Hepatocyte (in vitro differentiated cells): Measurements from ENCODE around the gene PLEK2. TPM values are rescaled to one million over a fixed set of nuclear protein-coding genes. Genes with fewer than 3 reads are reported as not detected.

Source experiments
- DNase-seq: peaks from one replicate; pipeline ENCODE4 v3.0.0-alpha.2; 2016; ENCODE audit warnings: low spot score
- H2AFZ ChIP-seq: fragments of 200-600 bp; sonication (generic); 2 replicates; pipeline ENCODE4 v1.6.0; 2016; ENCODE audit warnings: antibody characterized with exemption, mild to moderate bottlenecking
- H3K27ac ChIP-seq: fragments of 200-600 bp; sonication (generic); 2 replicates; pipeline ENCODE4 v1.5.1; 2016; ENCODE audit warnings: mild to moderate bottlenecking
- H3K27me3 ChIP-seq: fragments of 200-600 bp; sonication (generic); 2 replicates; pipeline ENCODE4 v1.6.1; 2016
- H3K36me3 ChIP-seq: fragments of 200-600 bp; sonication (generic); replicated peaks from 2 replicates; pipeline ENCODE4 v1.5.1; 2016; ENCODE audit warnings: low read depth; ENCODE audit not compliant: insufficient read depth
- H3K4me1 ChIP-seq: fragments of 200-600 bp; sonication (generic); 2 replicates; pipeline ENCODE4 v1.5.1; 2016; ENCODE audit warnings: mild to moderate bottlenecking, moderate library complexity; ENCODE audit not compliant: insufficient read depth
- H3K4me2 ChIP-seq: fragments of 200-600 bp; sonication (generic); 2 replicates; pipeline ENCODE4 v1.6.0; 2016
- H3K4me3 ChIP-seq: fragments of 200-600 bp; sonication (generic); 2 replicates; pipeline ENCODE4 v1.5.1; 2016; ENCODE audit warnings: mild to moderate bottlenecking
- H3K79me2 ChIP-seq: fragments of 200-600 bp; sonication (generic); 2 replicates; pipeline ENCODE4 v1.6.0; 2017; ENCODE audit warnings: mild to moderate bottlenecking
- H3K9me2 ChIP-seq: fragments of 200-600 bp; sonication (generic); replicated peaks from 2 replicates; pipeline ENCODE4 v1.6.0; 2017; ENCODE audit warnings: mild to moderate bottlenecking; ENCODE audit not compliant: insufficient read depth
- H3K9me3 ChIP-seq: fragments of 200-600 bp; sonication (generic); 2 replicates; pipeline ENCODE4 v1.5.1; 2016; ENCODE audit warnings: low read depth, mild to moderate bottlenecking
- H4K20me1 ChIP-seq: fragments of 200-600 bp; sonication (generic); 2 replicates; pipeline ENCODE4 v1.6.0; 2016; ENCODE audit warnings: mild to moderate bottlenecking; ENCODE audit not compliant: insufficient read depth, poor library complexity, severe bottlenecking
- CTCF ChIP-seq: fragments of 200-600 bp; sonication (generic); IDR thresholded peaks from 2 replicates; pipeline ENCODE4 v1.5.1; 2016; ENCODE audit warnings: antibody characterized with exemption, mild to moderate bottlenecking; ENCODE audit not compliant: poor library complexity
- EZH2 ChIP-seq: fragments of 200-600 bp; sonication (generic); IDR thresholded peaks from 2 replicates; pipeline ENCODE4 v1.6.1; 2016; ENCODE audit warnings: antibody characterized with exemption, mild to moderate bottlenecking, borderline replicate concordance
- EZH2phosphoT487 ChIP-seq: fragments of 200-600 bp; sonication (generic); IDR thresholded peaks from one replicate; pipeline ENCODE4 v1.6.1; 2018; ENCODE audit warnings: antibody characterized with exemption, mild to moderate bottlenecking, low read depth, moderate library complexity; ENCODE audit not compliant: unreplicated experiment, severe bottlenecking
- WGBS: methylation state at CpG from one replicate; pipeline ENCODE4 v1.1.6; 2016; ENCODE audit warnings: low lambda C conversion rate; ENCODE audit errors: missing lambda C conversion rate; 5-methylcytosine and 5-hydroxymethylcytosine counted together
- polyA plus RNA-seq: library from polyadenylated mRNA; unstranded; fragments of >200 nt; fragmentation: Nextera tagmentation; extraction: Ambion mirVana; gene quantifications from 2 replicates; pipeline ENCODE4 v1.2.1, GENCODE V29; 2016
- total RNA-seq: library from RNA; depleted of rRNA; stranded (reverse); fragments of >200 nt; gene quantifications from 2 replicates; pipeline ENCODE4 v1.2.3, GENCODE V29; 2014

PLEK2 gene
- total and polyA plus RNA-seq, 2 experiments from 2014 or later, result 4.8 to 14.6 TPM

GRCh38 chr14:67365476-67365875 lies 46.5 kb downstream of the PLEK2 start:
- H2AFZ ChIP-seq, result no peak overlapping the region
- peaks cover 76% of the 10 kb centered on the region for H3K79me2 ChIP-seq

GRCh38 chr14:67360470-67361206 lies 51.3 kb downstream of the PLEK2 start:
- no peaks in the 10 kb centered on the region for H3K9me2 ChIP-seq
- H3K27me3 ChIP-seq, result no peaks in the 10 kb centered on the region
- 5% methylated on average over 34 of the region's 34 CpGs for WGBS
- H3K4me2 ChIP-seq, result peak overlapping the region; percentile 72
- H2AFZ ChIP-seq, result peak overlapping the region; percentile 38
- H3K27ac ChIP-seq, result peak overlapping the region; percentile 94
- no peak for TF ChIP-seq CTCF
- TF ChIP-seq EZH2, result no peak
- H3K79me2 ChIP-seq, result peaks cover 87% of the 10 kb centered on the region
- no peaks in the 10 kb centered on the region for H3K9me3 ChIP-seq
- peaks cover 8% of the 10 kb centered on the region for H4K20me1 ChIP-seq
- peak overlapping the region; percentile 48 for H3K4me3 ChIP-seq
- H3K36me3 ChIP-seq, result no peaks in the 10 kb centered on the region
- H3K4me1 ChIP-seq, result peaks cover 30% of the 10 kb centered on the region
- no peak for DNase-seq

More at GRCh38 chr14:67365476-67365875, 46.5 kb downstream of the PLEK2 start:
- Histone ChIP-seq H3K9me3 (no peaks in the 10 kb centered on the region), H3K27ac (no peak overlapping the region), H3K4me1 (peaks cover 13% of the 10 kb centered on the region), H3K27me3 (no peaks in the 10 kb centered on the region), H4K20me1 (peaks cover 8% of the 10 kb centered on the region), H3K9me2 (no peaks in the 10 kb centered on the region), H3K4me3 (no peak overlapping the region), H3K36me3 (no peaks in the 10 kb centered on the region), H3K4me2 (no peak overlapping the region)
- TF ChIP-seq EZH2phosphoT487 (no peak), CTCF (no peak), EZH2 (no peak)
- DNase-seq, result no peak
- 95% methylated on average over 4 of the region's 4 CpGs for WGBS

- Histone ChIP-seq H3K36me3 (no peaks in the 10 kb centered on the region), H3K79me2 (peaks cover 86% of the 10 kb centered on the region), H3K4me3 (peak within 1 kb of the TSS; percentile 48), H3K9me3 (no peaks in the 10 kb centered on the region), H4K20me1 (peaks cover 8% of the 10 kb centered on the region), H3K4me1 (peaks cover 30% of the 10 kb centered on the region), H3K27me3 (no peaks in the 10 kb centered on the region), H3K9me2 (no peaks in the 10 kb centered on the region), H3K4me2 (peak within 1 kb of the TSS; percentile 90), H2AFZ (peak within 1 kb of the TSS; percentile 59), H3K27ac (peak within 1 kb of the TSS; percentile 94)
- WGBS, result under 1% methylated on average over 47 of the region's 47 CpGs
- peak; percentile 100 for DNase-seq
- TF ChIP-seq EZH2phosphoT487 (no peak), CTCF (peak; percentile 100)
Observed at GRCh38 chr14:67359775-67360469, 52.0 kb downstream of the PLEK2 start, which contains the start of the genes ATP6V1D and EIF2S1. Gene ATP6V1D (minus strand): TSS chr14:67359804. CDS start chr14:67359698, 106 bp downstream. Gene EIF2S1 (plus strand): TSS chr14:67360328. CDS start chr14:67364768, 4,440 bp downstream.
